CD14-positive monocyte (primary cell): ENCODE measurements around the gene DHX58. TPM values are rescaled to one million over a fixed set of nuclear protein-coding genes. Genes with fewer than 3 reads are reported as not detected.

Source experiments
- DNase-seq, 3 donors: peaks; one replicate each; pipeline ENCODE4 v3.0.0-alpha.2; 2011 to 2022
- H2AFZ ChIP-seq: 2 replicates; pipeline ENCODE4 v1.6.0; 2012; ENCODE audit warnings: mild to moderate bottlenecking, low read depth, low read length, inconsistent platforms; ENCODE audit not compliant: insufficient read depth, poor library complexity, severe bottlenecking
- H3K27ac ChIP-seq, 2 donors: 1 replicate in 1 of 2; 2 replicates in 1 of 2; pipeline ENCODE4 v1.5.1; 2012 to 2013; ENCODE audit warnings: low read length in 2 of 2, control low read depth in 1 of 2, inconsistent platforms in 1 of 2, low read depth in 1 of 2, mild to moderate bottlenecking in 1 of 2
- H3K27me3 ChIP-seq, 2 donors: one replicate each; pipeline versions ENCODE4 v1.6.0 to v1.6.1; 2011 to 2013; ENCODE audit warnings: low read length in 2 of 2; ENCODE audit not compliant: control insufficient read depth in 2 of 2, insufficient read depth in 2 of 2
- H3K36me3 ChIP-seq, 2 donors: replicated peaks in 1 of 2; 1 replicate in 1 of 2; 2 replicates in 1 of 2; pipeline versions ENCODE4 v1.5.1 to v1.6.1; 2012 to 2013; ENCODE audit warnings: low read length in 2 of 2, control low read depth in 1 of 2, inconsistent platforms in 1 of 2, mild to moderate bottlenecking in 1 of 2; ENCODE audit not compliant: insufficient read depth in 2 of 2, control insufficient read depth in 1 of 2
- H3K4me1 ChIP-seq, 2 donors: 1 replicate in 1 of 2; 2 replicates in 1 of 2; pipeline versions ENCODE4 v1.5.1 to v1.6.1; 2012 to 2013; ENCODE audit warnings: low read length in 2 of 2, control low read depth in 1 of 2, inconsistent platforms in 1 of 2, mild to moderate bottlenecking in 1 of 2, moderate library complexity in 1 of 2; ENCODE audit not compliant: insufficient read depth in 2 of 2, control insufficient read depth in 1 of 2
- H3K4me2 ChIP-seq: replicated peaks from 2 replicates; pipeline ENCODE3; 2012; ENCODE audit warnings: low read length, moderate library complexity, mild to moderate bottlenecking; ENCODE audit not compliant: poor library complexity, severe bottlenecking; ENCODE audit errors: extremely low read depth
- H3K4me3 ChIP-seq, 3 experiments: fragments of 200-600 bp in 1 of 3; sonication (generic) in 1 of 3; replicated peaks in 1 of 3; 1 replicate in 2 of 3; 2 replicates in 1 of 3; pipeline ENCODE4 v1.5.1; 2011 to 2013; ENCODE audit warnings: low read length in 3 of 3, mild to moderate bottlenecking in 3 of 3, control low read depth in 2 of 3, low read depth in 2 of 3, inconsistent platforms in 1 of 3, moderate library complexity in 1 of 3
- H3K79me2 ChIP-seq: 2 replicates; pipeline ENCODE4 v1.6.0; 2012; ENCODE audit warnings: mild to moderate bottlenecking, control low read depth, inconsistent platforms, low read length, moderate library complexity; ENCODE audit not compliant: insufficient read depth
- H3K9ac ChIP-seq: 2 replicates; pipeline ENCODE4 v1.6.0; 2017; ENCODE audit warnings: low read length, mild to moderate bottlenecking; ENCODE audit not compliant: insufficient read depth, poor library complexity, severe bottlenecking
- H3K9me3 ChIP-seq, 2 donors: replicated peaks in 1 of 2; 1 replicate in 1 of 2; 2 replicates in 1 of 2; pipeline versions ENCODE4 v1.5.1 to v1.6.1; 2012 to 2013; ENCODE audit warnings: low read length in 2 of 2, control low read depth in 1 of 2; ENCODE audit not compliant: control insufficient read depth in 1 of 2, insufficient read depth in 1 of 2
- H4K20me1 ChIP-seq: 2 replicates; pipeline ENCODE4 v1.6.0; 2012; ENCODE audit warnings: mild to moderate bottlenecking, low read length, control low read depth, moderate library complexity; ENCODE audit not compliant: insufficient read depth
- H3K27ac Mint-ChIP-seq, 7 donors: one replicate each; pipeline ENCODE4 v1.8.0; 2020; ENCODE audit warnings: mild to moderate bottlenecking in 7 of 7, mixed read lengths in 7 of 7, moderate library complexity in 6 of 7, inconsistent platforms in 2 of 7
- H3K27me3 Mint-ChIP-seq, 3 donors: one replicate each; pipeline ENCODE4 v1.8.0; 2021 to 2022; ENCODE audit warnings: low read depth in 3 of 3, mild to moderate bottlenecking in 3 of 3, mixed read lengths in 3 of 3, moderate library complexity in 3 of 3, inconsistent platforms in 1 of 3
- H3K36me3 Mint-ChIP-seq, 2 donors: one replicate each; pipeline ENCODE4 v1.8.0; 2020; ENCODE audit warnings: mixed read lengths in 2 of 2, inconsistent platforms in 1 of 2, mild to moderate bottlenecking in 1 of 2
- H3K4me1 Mint-ChIP-seq: one replicate; pipeline ENCODE4 v1.8.0; 2020; ENCODE audit warnings: mild to moderate bottlenecking, mixed read lengths
- H3K4me3 Mint-ChIP-seq, 2 donors: one replicate each; pipeline ENCODE4 v1.8.0; 2020; ENCODE audit warnings: mild to moderate bottlenecking in 2 of 2, mixed read lengths in 2 of 2, moderate library complexity in 1 of 2
- H3K9me3 Mint-ChIP-seq, 7 donors: one replicate each; pipeline ENCODE4 v1.8.0; 2020 to 2022; ENCODE audit warnings: mixed read lengths in 7 of 7, mild to moderate bottlenecking in 6 of 7, moderate library complexity in 6 of 7, inconsistent platforms in 2 of 7
- CTCF ChIP-seq: fragments of 200-600 bp; IDR thresholded peaks from one replicate; pipeline ENCODE4 v1.8.0; 2022; ENCODE audit warnings: antibody characterized with exemption, mild to moderate bottlenecking
- WGBS: methylation state at CpG from one replicate; pipeline ENCODE4 v1.1.5; 2013; ENCODE audit warnings: missing lambda C conversion rate; ENCODE audit not compliant: insufficient coverage; 5-methylcytosine and 5-hydroxymethylcytosine counted together
- intact Hi-C, 2 donors: fragments of 100-400 bp; cut with micrococcal nuclease; formaldehyde crosslinking; loops; one replicate each; pipeline versions ENCODE4 v1.15.0 to v1.15.1; 2023
- polyA plus RNA-seq, 3 donors: library from polyadenylated mRNA; depleted of rRNA in 1 of 3; unstranded in 2 of 3; stranded (reverse) in 1 of 3; fragments of 300-500 nt in 2 of 3; fragments of >200 nt in 1 of 3; fragmentation: Illumina TruSeq in 2 of 3; gene quantifications; 1 replicate in 2 of 3; 2 replicates in 1 of 3; pipeline ENCODE4 v1.2.3, GENCODE V29; 2012 to 2021

Gene DHX58
- polyA plus RNA-seq, 3 donors: 13.2 to 46.7 (median 16.0) TPM

GRCh38 chr17:42058063-42058462 lies 54.5 kb downstream of the DHX58 start:
- Mint-ChIP-seq H3K9me3 (peaks cover 0 to 3% (median 0%) of the 10 kb centered on the region in 7 donors), H3K4me1 (peaks cover 12% of the 10 kb centered on the region), H3K27ac (no peak overlapping the region), H3K36me3 (no peaks in the 10 kb centered on the region), H3K4me3 (no peak overlapping the region), H3K27me3 (peaks cover 11 to 19% (median 14%) of the 10 kb centered on the region in 3 donors)
- H3K4me2 ChIP-seq: no peak overlapping the region
- peaks cover 0 to 4% of the 10 kb centered on the region in 2 donors for H3K27me3 ChIP-seq
- no peak for TF ChIP-seq CTCF
- DNase-seq: no peak
- H3K36me3 ChIP-seq: no peaks in the 10 kb centered on the region
- no peaks in the 10 kb centered on the region for H4K20me1 ChIP-seq
- no peak overlapping the region for H3K9ac ChIP-seq
- WGBS: 90% methylated on average over 7 of the region's 7 CpGs
- H3K4me3 ChIP-seq: no peak overlapping the region
- no peaks in the 10 kb centered on the region for H3K79me2 ChIP-seq
- H3K27ac ChIP-seq: no peak overlapping the region
- no peaks in the 10 kb centered on the region for H3K9me3 ChIP-seq
- intact Hi-C loops: no loop called here
- peaks cover under 1 to 4% of the 10 kb centered on the region in 2 donors for H3K4me1 ChIP-seq
- no peak overlapping the region for H2AFZ ChIP-seq

GRCh38 chr17:42056635-42057034 lies 55.9 kb downstream of the DHX58 start:
- intact Hi-C loops: no loop called here
- no peaks in the 10 kb centered on the region for H4K20me1 ChIP-seq
- H3K9ac ChIP-seq: no peak overlapping the region
- 67% methylated on average over 1 of the region's 3 CpGs for WGBS
- TF ChIP-seq CTCF: no peak
- H3K4me3 Mint-ChIP-seq: no peak overlapping the region
- H3K36me3 ChIP-seq: no peaks in the 10 kb centered on the region
- H3K9me3 ChIP-seq: no peaks in the 10 kb centered on the region
- H3K27me3 ChIP-seq: peaks cover 0 to 4% of the 10 kb centered on the region in 2 donors
- H2AFZ ChIP-seq: no peak overlapping the region
- H3K4me1 ChIP-seq: no peaks in the 10 kb centered on the region
- H3K27ac ChIP-seq: no peak overlapping the region
- no peaks in the 10 kb centered on the region for H3K36me3 Mint-ChIP-seq
- peaks cover 12 to 28% (median 23%) of the 10 kb centered on the region in 3 donors for H3K27me3 Mint-ChIP-seq
- H3K79me2 ChIP-seq: no peaks in the 10 kb centered on the region
- peaks cover 0 to 3% (median 0%) of the 10 kb centered on the region in 7 donors for H3K9me3 Mint-ChIP-seq
- H3K4me1 Mint-ChIP-seq: peaks cover 8% of the 10 kb centered on the region
- H3K4me2 ChIP-seq: no peak overlapping the region
- H3K4me3 ChIP-seq: no peak overlapping the region
- H3K27ac Mint-ChIP-seq: no peak overlapping the region
- DNase-seq: no peak
